Measurements from ENCODE around the gene FBXW2. TPM values are rescaled to one million over a fixed set of nuclear protein-coding genes. Genes with fewer than 3 reads are reported as not detected.
"Not testable (repeated sequence)": the region's sequence is repeated elsewhere in the genome, so short reads cannot be mapped to it uniquely, and the experiment has no call there.

Gene FBXW2
- total and polyA plus RNA-seq, 5 donors from 2014 or later: 34.0 to 87.8 (median 41.4) TPM

DNA sequence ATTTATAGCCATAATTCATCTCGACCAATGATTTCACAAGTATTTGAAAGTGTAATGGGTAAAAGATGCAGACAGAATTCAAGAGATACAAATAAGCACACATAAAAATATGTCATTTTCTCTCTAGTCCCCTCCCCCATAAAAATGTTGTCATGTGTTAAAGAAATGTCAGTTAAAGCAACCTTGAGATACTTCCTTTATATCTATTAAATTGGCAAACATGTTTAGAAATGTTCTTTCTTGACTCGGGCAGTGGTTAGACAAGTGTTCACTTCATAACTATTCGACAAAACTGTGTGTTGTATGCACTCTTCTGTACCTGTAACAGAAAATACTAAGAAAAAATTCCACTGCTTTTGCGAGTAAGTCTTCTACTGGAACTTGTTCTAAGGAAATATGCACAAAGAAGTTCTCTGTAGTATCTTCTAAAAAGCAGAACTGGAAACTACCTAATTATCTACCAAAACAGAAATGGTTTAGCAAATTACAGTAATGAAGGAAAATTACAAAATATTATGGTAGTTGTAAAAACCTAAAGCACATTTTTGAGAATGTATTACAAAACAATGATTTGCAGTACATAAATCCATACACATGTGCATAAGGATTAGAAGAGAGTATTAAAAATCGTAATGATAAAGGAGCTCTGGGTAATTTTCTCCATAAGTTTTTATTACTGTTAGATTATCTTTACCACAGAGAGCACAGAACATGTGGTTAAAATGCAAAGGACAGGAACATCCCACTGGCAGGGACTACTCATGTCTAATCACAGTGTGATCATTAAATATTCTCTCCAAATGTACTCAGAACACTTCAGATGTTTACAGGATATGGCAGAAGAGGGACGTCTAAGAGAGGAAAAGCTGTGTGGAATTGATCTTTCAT is 35.9 kb downstream of the FBXW2 start:
- no peaks in the 10 kb centered on the region for H3K27me3 Mint-ChIP-seq

DNA sequence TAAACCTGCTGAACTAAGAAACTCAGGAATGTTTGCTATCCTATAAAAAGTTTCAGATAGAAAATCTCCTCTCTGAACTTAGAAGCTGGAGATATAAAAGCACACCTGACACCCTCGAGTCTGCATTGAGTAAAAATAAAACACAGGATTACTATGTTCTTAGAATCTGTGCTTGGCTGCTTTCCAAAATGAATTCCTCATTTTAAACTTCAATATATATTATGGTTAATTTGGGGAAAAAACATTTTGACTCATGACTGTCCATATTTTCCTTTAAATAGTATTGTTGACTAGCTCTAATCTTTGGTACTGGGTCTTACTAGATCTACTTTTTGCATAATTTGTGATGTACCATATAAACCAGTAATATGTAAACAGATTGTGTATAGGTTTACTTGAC is 36.7 kb downstream of the FBXW2 start:
- H3K36me3 ChIP-seq (ENCODE audit: control insufficient read depth, insufficient read depth, low read length): peaks cover 17% of the 10 kb centered on the region
- peaks cover 6% of the 10 kb centered on the region for H3K36me3 Mint-ChIP-seq
- H3K27ac Mint-ChIP-seq: peak overlapping the region; percentile 31 to 82 (median 79)
- peak overlapping the region; percentile 1 for H3K27ac ChIP-seq (ENCODE audit: insufficient read depth, low read length, poor library complexity, severe bottlenecking)
- H3K27me3 Mint-ChIP-seq: no peaks in the 10 kb centered on the region
- H3K9me3 ChIP-seq (ENCODE audit: control insufficient read depth in 2 of 2, low read length in 2 of 2): no peaks in the 10 kb centered on the region
- no peaks in the 10 kb centered on the region for H3K27me3 ChIP-seq (ENCODE audit: control insufficient read depth, insufficient read depth, low read length)
- ATAC-seq (ENCODE audit: low read depth in 2 of 2): no peak
- no peaks in the 10 kb centered on the region for H3K9me3 Mint-ChIP-seq
- no peak overlapping the region for H3K4me3 ChIP-seq (ENCODE audit: low read depth, low read length)
- peaks cover 6 to 14% (median 9%) of the 10 kb centered on the region in 4 donors for H3K4me1 Mint-ChIP-seq
- no peak overlapping the region for H3K4me3 Mint-ChIP-seq
- DNase-seq: no peak
- no peaks in the 10 kb centered on the region for H3K4me1 ChIP-seq (ENCODE audit: control insufficient read depth, insufficient read depth, low read length, poor library complexity, severe bottlenecking)

More for the DNA sequence above, 35.9 kb downstream of the FBXW2 start:
- Mint-ChIP-seq H3K9me3 (no peaks in the 10 kb centered on the region), H3K4me3 (no peak overlapping the region), H3K4me1 (peaks cover 6 to 14% (median 9%) of the 10 kb centered on the region in 4 donors), H3K27ac (peak overlapping the region; percentile 43 to 82 (median 80)), H3K36me3 (peaks cover 6% of the 10 kb centered on the region)
- H3K4me3 ChIP-seq (ENCODE audit: low read depth, low read length): no peak overlapping the region
- DNase-seq (no peak), ATAC-seq (ENCODE audit: low read depth in 2 of 2) (no peak)
- no peaks in the 10 kb centered on the region for H3K4me1 ChIP-seq (ENCODE audit: control insufficient read depth, insufficient read depth, low read length, poor library complexity, severe bottlenecking)
- H3K36me3 ChIP-seq (ENCODE audit: control insufficient read depth, insufficient read depth, low read length): peaks cover 22% of the 10 kb centered on the region
- no peaks in the 10 kb centered on the region for H3K27me3 ChIP-seq (ENCODE audit: control insufficient read depth, insufficient read depth, low read length)
- H3K9me3 ChIP-seq (ENCODE audit: control insufficient read depth in 2 of 2, low read length in 2 of 2): no peaks in the 10 kb centered on the region
- peak overlapping the region; percentile 23 for H3K27ac ChIP-seq (ENCODE audit: insufficient read depth, low read length, poor library complexity, severe bottlenecking)

DNA sequence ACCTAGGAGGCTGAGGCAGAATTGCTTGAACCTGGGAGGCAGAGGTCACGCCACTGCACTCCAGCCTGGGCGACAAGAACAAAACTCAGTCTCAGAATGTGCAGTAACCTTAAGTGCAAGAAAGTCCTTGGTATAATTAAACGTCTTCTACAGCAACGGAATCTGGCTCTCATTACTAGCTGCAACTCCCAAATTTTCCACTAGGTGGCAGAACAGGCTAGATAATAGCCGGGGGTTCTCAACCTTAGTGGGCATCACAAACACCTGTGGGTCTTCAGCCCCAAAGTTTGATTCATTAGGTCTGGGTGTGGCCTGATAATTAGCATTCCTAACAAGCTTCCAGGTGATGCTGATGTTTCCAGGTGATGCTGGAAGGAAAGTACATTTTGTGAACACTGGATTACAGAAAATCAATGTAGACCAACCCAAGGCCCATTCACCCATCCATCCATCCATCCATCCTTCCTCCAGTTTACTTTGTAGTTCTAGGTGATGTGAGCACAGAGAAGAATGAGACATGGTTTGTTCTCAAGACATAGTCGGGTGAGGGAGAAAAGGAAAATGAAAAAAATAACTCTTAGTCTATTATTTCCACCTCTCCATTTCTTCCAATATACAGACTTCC is 37.3 kb downstream of the FBXW2 start:
- no peaks in the 10 kb centered on the region for H3K27me3 ChIP-seq (ENCODE audit: control insufficient read depth, insufficient read depth, low read length)
- Mint-ChIP-seq H3K27me3 (no peaks in the 10 kb centered on the region), H3K4me3 (no peak overlapping the region), H3K4me1 (peaks cover 6 to 14% (median 9%) of the 10 kb centered on the region in 4 donors), H3K36me3 (peaks cover 4% of the 10 kb centered on the region), H3K9me3 (no peaks in the 10 kb centered on the region), H3K27ac (peak overlapping the region; percentile 28 to 82 (median 79))
- ATAC-seq (ENCODE audit: low read depth in 2 of 2) (peak; percentile 63 to 64), DNase-seq (peak; percentile 62 to 74 (median 72))
- no peak overlapping the region for H3K4me3 ChIP-seq (ENCODE audit: low read depth, low read length)
- H3K36me3 ChIP-seq (ENCODE audit: control insufficient read depth, insufficient read depth, low read length): peaks cover 12% of the 10 kb centered on the region
- H3K4me1 ChIP-seq (ENCODE audit: control insufficient read depth, insufficient read depth, low read length, poor library complexity, severe bottlenecking): no peaks in the 10 kb centered on the region
- H3K27ac ChIP-seq (ENCODE audit: insufficient read depth, low read length, poor library complexity, severe bottlenecking): peak overlapping the region; percentile 1
- H3K9me3 ChIP-seq (ENCODE audit: control insufficient read depth in 2 of 2, low read length in 2 of 2): no peaks in the 10 kb centered on the region

DNA sequence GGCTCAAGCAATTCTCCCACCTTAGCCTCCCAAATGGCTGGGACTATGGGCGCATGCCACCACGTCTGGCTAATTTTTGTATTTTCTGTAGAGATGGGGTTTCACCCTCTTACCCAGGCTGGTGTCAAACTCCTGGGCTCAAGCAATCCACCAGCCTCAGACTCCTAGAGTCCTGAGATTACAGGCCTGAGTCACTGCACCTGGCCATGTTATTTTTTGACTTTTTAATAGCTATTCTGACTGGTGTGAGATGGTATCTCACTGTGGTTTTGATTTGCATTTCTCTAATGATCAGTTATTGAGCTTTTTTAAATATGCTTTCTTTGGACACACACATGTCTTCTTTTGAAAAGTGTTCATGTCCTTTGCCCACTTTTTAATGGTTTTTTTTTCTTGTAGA is 38.2 kb downstream of the FBXW2 start:
- H3K27me3 ChIP-seq (ENCODE audit: control insufficient read depth, insufficient read depth, low read length): no peaks in the 10 kb centered on the region
- Mint-ChIP-seq H3K4me3 (no peak overlapping the region), H3K27me3 (no peaks in the 10 kb centered on the region), H3K36me3 (no peaks in the 10 kb centered on the region), H3K9me3 (no peaks in the 10 kb centered on the region), H3K4me1 (peaks cover 6 to 14% (median 9%) of the 10 kb centered on the region in 4 donors), H3K27ac (no peak overlapping the region)
- no peak overlapping the region for H3K4me3 ChIP-seq (ENCODE audit: low read depth, low read length)
- no peaks in the 10 kb centered on the region for H3K4me1 ChIP-seq (ENCODE audit: control insufficient read depth, insufficient read depth, low read length, poor library complexity, severe bottlenecking)
- no peaks in the 10 kb centered on the region for H3K9me3 ChIP-seq (ENCODE audit: control insufficient read depth in 2 of 2, low read length in 2 of 2)
- no peak for ATAC-seq (ENCODE audit: low read depth in 2 of 2)
- peaks cover 5% of the 10 kb centered on the region for H3K36me3 ChIP-seq (ENCODE audit: control insufficient read depth, insufficient read depth, low read length)
- H3K27ac ChIP-seq (ENCODE audit: insufficient read depth, low read length, poor library complexity, severe bottlenecking): no peak overlapping the region
- no peak for DNase-seq

DNA sequence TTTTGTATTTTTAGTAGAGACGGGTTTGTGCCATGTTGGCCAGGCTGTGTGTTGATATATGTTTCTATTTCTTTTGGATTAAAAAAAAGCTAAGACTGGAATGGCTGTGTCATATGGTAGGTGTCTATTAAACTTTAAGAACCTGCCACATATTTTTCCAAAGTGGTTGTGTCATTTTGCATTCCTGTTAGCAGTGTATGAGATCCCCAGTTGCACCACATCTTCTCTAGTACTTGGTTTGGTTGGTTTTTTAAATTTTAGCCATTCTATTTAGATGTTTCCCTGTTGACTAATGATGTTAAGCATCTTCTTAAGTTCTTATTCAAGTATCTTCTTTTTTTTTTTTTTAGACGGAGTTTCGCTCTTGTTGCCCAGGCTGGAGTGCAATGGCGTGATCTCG is 42.8 kb downstream of the FBXW2 start:
- Histone ChIP-seq H3K27me3 (ENCODE audit: control insufficient read depth, insufficient read depth, low read length) (no peaks in the 10 kb centered on the region), H3K36me3 (ENCODE audit: control insufficient read depth, insufficient read depth, low read length) (no peaks in the 10 kb centered on the region), H3K4me3 (ENCODE audit: low read depth, low read length) (no peak overlapping the region), H3K27ac (ENCODE audit: insufficient read depth, low read length, poor library complexity, severe bottlenecking) (no peak overlapping the region), H3K9me3 (ENCODE audit: control insufficient read depth in 2 of 2, low read length in 2 of 2) (no peaks in the 10 kb centered on the region), H3K4me1 (ENCODE audit: control insufficient read depth, insufficient read depth, low read length, poor library complexity, severe bottlenecking) (no peaks in the 10 kb centered on the region)
- no peak for ATAC-seq (ENCODE audit: low read depth in 2 of 2)
- Mint-ChIP-seq H3K9me3 (peaks cover 0 to 1% (median 0%) of the 10 kb centered on the region in 7 donors), H3K36me3 (peaks cover 6% of the 10 kb centered on the region), H3K27me3 (no peaks in the 10 kb centered on the region), H3K27ac (no peak overlapping the region), H3K4me3 (no peak overlapping the region), H3K4me1 (peaks cover 0 to 2% (median 0%) of the 10 kb centered on the region in 4 donors)
- DNase-seq: no peak

DNA sequence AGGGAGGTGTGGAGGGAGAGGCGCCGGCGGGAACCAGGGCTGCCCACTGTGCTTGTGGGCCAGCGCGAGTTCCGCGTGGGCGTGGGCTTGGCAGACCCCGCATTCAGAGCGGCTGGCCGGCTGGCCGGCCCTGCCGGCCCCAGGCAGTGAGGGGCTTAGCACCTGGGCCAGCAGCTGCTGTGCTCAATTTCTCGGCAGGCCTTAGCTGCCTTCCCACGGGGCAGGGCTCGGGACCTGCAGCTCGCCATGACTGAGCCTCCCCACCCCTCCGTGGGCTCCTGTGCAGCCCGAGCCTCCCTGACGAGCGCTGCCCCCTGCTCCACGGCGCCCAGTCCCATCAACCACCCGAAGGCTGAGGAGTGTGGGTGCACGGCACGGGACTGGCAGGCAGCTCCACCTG is 46.9 kb downstream of the FBXW2 start:
- H3K4me3 Mint-ChIP-seq; H3K4me3 ChIP-seq (ENCODE audit: low read depth, low read length); ATAC-seq (ENCODE audit: low read depth in 2 of 2); H3K27me3 Mint-ChIP-seq; H3K4me1 Mint-ChIP-seq; H3K27me3 ChIP-seq (ENCODE audit: control insufficient read depth, insufficient read depth, low read length); H3K27ac ChIP-seq (ENCODE audit: insufficient read depth, low read length, poor library complexity, severe bottlenecking); H3K36me3 Mint-ChIP-seq; H3K9me3 Mint-ChIP-seq; H3K4me1 ChIP-seq (ENCODE audit: control insufficient read depth, insufficient read depth, low read length, poor library complexity, severe bottlenecking); DNase-seq; H3K36me3 ChIP-seq (ENCODE audit: control insufficient read depth, insufficient read depth, low read length); H3K9me3 ChIP-seq (ENCODE audit: control insufficient read depth in 2 of 2, low read length in 2 of 2): not testable (repeated sequence)
- peak overlapping the region in 1 of 3 donors; percentile 44 for H3K27ac Mint-ChIP-seq

DNA sequence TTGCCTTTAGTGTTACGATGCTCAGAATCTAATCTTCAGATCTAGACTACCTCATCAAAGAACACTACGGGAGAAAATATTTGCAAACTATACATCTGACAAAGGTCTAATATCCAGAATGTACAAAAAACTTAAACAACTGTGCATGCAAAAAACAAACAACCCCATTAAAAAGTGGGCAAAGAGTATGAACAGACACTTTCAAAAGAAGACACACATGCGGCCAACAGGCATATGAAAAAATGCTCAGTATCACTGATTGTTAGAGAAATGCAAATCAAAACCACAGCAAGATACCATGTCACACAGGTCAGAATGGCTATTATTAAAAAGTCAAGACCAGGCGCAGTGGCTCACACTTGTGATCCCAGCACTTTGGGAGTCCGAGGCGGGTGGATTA is 47.9 kb downstream of the FBXW2 start:
- Mint-ChIP-seq H3K4me1 (peaks cover 0 to 2% (median 0%) of the 10 kb centered on the region in 4 donors), H3K4me3 (no peak overlapping the region), H3K9me3 (peaks cover 0 to 1% (median 0%) of the 10 kb centered on the region in 7 donors), H3K27me3 (no peaks in the 10 kb centered on the region), H3K27ac (no peak overlapping the region), H3K36me3 (peaks cover 6% of the 10 kb centered on the region)
- H3K4me1 ChIP-seq (ENCODE audit: control insufficient read depth, insufficient read depth, low read length, poor library complexity, severe bottlenecking): no peaks in the 10 kb centered on the region
- H3K27ac ChIP-seq (ENCODE audit: insufficient read depth, low read length, poor library complexity, severe bottlenecking): no peak overlapping the region
- H3K9me3 ChIP-seq (ENCODE audit: control insufficient read depth in 2 of 2, low read length in 2 of 2): no peaks in the 10 kb centered on the region
- H3K36me3 ChIP-seq (ENCODE audit: control insufficient read depth, insufficient read depth, low read length): no peaks in the 10 kb centered on the region
- no peaks in the 10 kb centered on the region for H3K27me3 ChIP-seq (ENCODE audit: control insufficient read depth, insufficient read depth, low read length)
- ATAC-seq (ENCODE audit: low read depth in 2 of 2): no peak
- DNase-seq: no peak
- no peak overlapping the region for H3K4me3 ChIP-seq (ENCODE audit: low read depth, low read length)

Data from CD4-positive, CD25-positive, alpha-beta regulatory T cell (primary cell).